HepG2 (cell line): Measurements from ENCODE around the gene OSBPL2. TPM values are rescaled to one million over a fixed set of nuclear protein-coding genes. Genes with fewer than 3 reads are reported as not detected.

Experiments used
- ATAC-seq: fragments of 200-7000 bp; cut with Tn5 transposase; 3 replicates; pipeline ENCODE4 v1.9.1; 2020; ENCODE audit warnings: mild to moderate bottlenecking, moderate library complexity
- BruUV-seq: library from RNA; stranded (reverse); fragments of 400-500 nt; replicated peaks from 2 replicates; lab custom pipeline; 2021; lab: Mats Ljungman, UMichigan
- CTCF ChIA-PET: fragments of 300-600 bp; formaldehyde crosslinking; extraction: SDS; loops from one replicate; lab custom pipeline; 2021; ENCODE audit warnings: low total read pairs, inconsistent platforms, low intra/inter-chr PET ratio; lab: Yijun Ruan, JAX
- POLR2A ChIA-PET: fragments of 350-600 bp; sonication (Branson Sonifier 250); formaldehyde crosslinking; loops from one replicate; lab custom pipeline; 2020; ENCODE audit warnings: antibody characterized with exemption, inconsistent platforms; lab: Yijun Ruan, JAX
- DNase-seq: peaks from one replicate; pipeline ENCODE4 v3.0.0-alpha.2; 2015; ENCODE audit warnings: low spot score
- FAIRE-seq: peaks from 3 replicates; lab custom pipeline; 2011; peaks lifted over from hg19 to GRCh38; lab: Jason Lieb, UNC
- H2AFZ ChIP-seq: one replicate; pipeline ENCODE4 v1.6.1; 2011; ENCODE audit warnings: low read length, inconsistent platforms
- H3K27ac ChIP-seq: fragments of 300-600 bp; 3 replicates; pipeline ENCODE4 v1.8.0; 2011; ENCODE audit warnings: mixed run types, mild to moderate bottlenecking, mixed read lengths, low read length, inconsistent platforms; ENCODE audit not compliant: insufficient read depth; ENCODE audit errors: extremely low read length
- H3K27me3 ChIP-seq, 2 experiments: fragments of 200-600 bp in 1 of 2; 2 replicates in 1 of 2; 3 replicates in 1 of 2; pipeline versions ENCODE4 v1.6.0 to v1.8.0; 2011; ENCODE audit warnings: low read length in 2 of 2, mild to moderate bottlenecking in 2 of 2, moderate library complexity in 2 of 2, inconsistent platforms in 1 of 2; ENCODE audit not compliant: insufficient read depth in 2 of 2, control insufficient read depth in 1 of 2
- H3K36me3 ChIP-seq, 2 experiments: fragments of 200-600 bp in 1 of 2; replicated peaks in 1 of 2; 2 replicates in 1 of 2; 3 replicates in 1 of 2; pipeline versions ENCODE4 v1.5.1 to v1.8.0; 2011; ENCODE audit warnings: low read length in 2 of 2, inconsistent platforms in 1 of 2; ENCODE audit not compliant: insufficient read depth in 2 of 2, control insufficient read depth in 1 of 2
- H3K4me1 ChIP-seq: 2 replicates; pipeline ENCODE4 v1.5.1; 2012; ENCODE audit warnings: low read length, inconsistent platforms; ENCODE audit not compliant: insufficient read depth
- H3K4me2 ChIP-seq: 2 replicates; pipeline ENCODE4 v1.6.0; 2011; ENCODE audit warnings: low read depth, low read length, inconsistent platforms
- H3K4me3 ChIP-seq, 3 experiments: fragments of 200-600 bp in 1 of 3; sonication (generic), shearing (Covaris generic) in 1 of 3; replicated peaks in 1 of 3; 2 replicates each; pipeline ENCODE4 v1.5.1; 2011 to 2016; ENCODE audit warnings: low read length in 3 of 3, inconsistent platforms in 2 of 3, low read depth in 2 of 3, mild to moderate bottlenecking in 2 of 3, control low read depth in 1 of 3, mixed read lengths in 1 of 3; ENCODE audit not compliant: insufficient read depth in 1 of 3
- H3K79me2 ChIP-seq: one replicate; pipeline ENCODE4 v1.6.1; 2011; ENCODE audit warnings: low read length, inconsistent platforms; ENCODE audit not compliant: insufficient read depth
- H3K9ac ChIP-seq: 2 replicates; pipeline ENCODE4 v1.6.0; 2011; ENCODE audit warnings: mild to moderate bottlenecking, low read depth, low read length, inconsistent platforms; ENCODE audit not compliant: insufficient read depth
- H3K9me3 ChIP-seq: 2 replicates; pipeline ENCODE4 v1.5.1; 2012; ENCODE audit warnings: mild to moderate bottlenecking, low read length
- H4K20me1 ChIP-seq: 2 replicates; pipeline ENCODE4 v1.6.0; 2011; ENCODE audit warnings: inconsistent platforms, mild to moderate bottlenecking, low read length, moderate library complexity; ENCODE audit not compliant: insufficient read depth
- HMG20B ChIP-seq: conservative IDR thresholded peaks from 2 replicates; pipeline ENCODE4 v1.6.1; 2016; ENCODE audit warnings: missing genetic modification reagents, missing compliant biosample characterization
- HNRNPUL1 ChIP-seq: fragments of 200-400 bp; formaldehyde crosslinking; IDR thresholded peaks from 2 replicates; pipeline ENCODE4 v1.6.1; 2017; ENCODE audit warnings: low read depth, mild to moderate bottlenecking, low read length, moderate library complexity
- MTF1 ChIP-seq: sonication (generic); formaldehyde crosslinking; IDR thresholded peaks from 2 replicates; pipeline ENCODE4 v1.5.0; 2020; ENCODE audit warnings: missing genetic modification reagents
- PAX8 ChIP-seq: sonication (generic); formaldehyde crosslinking; IDR thresholded peaks from 2 replicates; pipeline ENCODE4 v1.8.0; 2022; ENCODE audit warnings: mild to moderate bottlenecking, missing genetic modification reagents, borderline replicate concordance
- POLR2G ChIP-seq: fragments of 200-400 bp; formaldehyde crosslinking; IDR thresholded peaks from 2 replicates; pipeline ENCODE4 v1.6.1; 2018; ENCODE audit warnings: mild to moderate bottlenecking, low read depth, low read length, moderate library complexity
- ZFP82 ChIP-seq: sonication (generic); formaldehyde crosslinking; IDR thresholded peaks from 2 replicates; pipeline ENCODE4 v1.5.1; 2020; ENCODE audit warnings: mild to moderate bottlenecking, missing genetic modification reagents, borderline replicate concordance
- ZNF33A ChIP-seq: sonication (generic); formaldehyde crosslinking; IDR thresholded peaks from 2 replicates; pipeline ENCODE4 v1.5.1; 2020; ENCODE audit warnings: missing genetic modification reagents, mild to moderate bottlenecking, moderate library complexity, borderline replicate concordance
- ZNF567 ChIP-seq: sonication (generic); formaldehyde crosslinking; IDR thresholded peaks from 2 replicates; pipeline ENCODE4 v1.8.1; 2023; ENCODE audit warnings: mild to moderate bottlenecking, missing genetic modification reagents, borderline replicate concordance
- ZNF569 ChIP-seq: sonication (generic); formaldehyde crosslinking; IDR thresholded peaks from 2 replicates; pipeline ENCODE4 v1.5.0; 2020; ENCODE audit warnings: mild to moderate bottlenecking, missing genetic modification reagents, moderate library complexity, borderline replicate concordance
- WGBS: methylation state at CpG from one replicate; pipeline ENCODE4 v1.1.6; 2017; ENCODE audit warnings: low lambda C conversion rate; 5-methylcytosine and 5-hydroxymethylcytosine counted together
- in situ Hi-C: cut with HindIII; loops from 2 replicates; pipeline ENCODE4 v1.10.0; 2017; ENCODE audit warnings: low pct_unique_long_range_greater_than_20kb; ENCODE audit not compliant: extremely low pct_ligation_motif_present
- intact Hi-C: fragments of 100-400 bp; cut with micrococcal nuclease; formaldehyde crosslinking; loops from one replicate; pipeline ENCODE4 v1.10.0; 2022; ENCODE audit not compliant: unreplicated experiment
- polyA plus RNA-seq, 8 experiments: library from polyadenylated mRNA; depleted of rRNA in 3 of 8; stranded (reverse) in 7 of 8; unstranded in 1 of 8; fragments of >200 nt; fragmentation: Illumina TruSeq in 4 of 8; extraction: Trizol in 4 of 8; gene quantifications; 2 replicates each; pipeline versions ENCODE4 v1.2.1 to v1.2.3, GENCODE V29; 2011 to 2016; ENCODE audit warnings: low read depth in 4 of 8, missing spikeins in 1 of 8, mixed read lengths in 1 of 8; ENCODE audit not compliant: insufficient read depth in 1 of 8
- total RNA-seq, 5 experiments: library from RNA; depleted of rRNA; stranded (reverse); fragments of >200 nt; fragmentation: Illumina TruSeq; extraction: Trizol; gene quantifications; 2 replicates each; pipeline ENCODE4 v1.2.3, GENCODE V29; 2016; ENCODE audit warnings: low read depth in 1 of 5
- TF ChIP-seq, protein P1 (sequence below): sonication (generic); formaldehyde crosslinking; IDR thresholded peaks from 2 replicates; pipeline ENCODE4 v1.4.0; 2020; ENCODE audit warnings: mild to moderate bottlenecking, missing genetic modification reagents
- TF ChIP-seq, protein P2 (sequence below): sonication (generic); formaldehyde crosslinking; IDR thresholded peaks from 2 replicates; pipeline ENCODE4 v1.8.0; 2022; ENCODE audit warnings: mild to moderate bottlenecking, missing genetic modification reagents, borderline replicate concordance
- TF ChIP-seq, protein P3 (sequence below): sonication (generic); formaldehyde crosslinking; IDR thresholded peaks from 2 replicates; pipeline ENCODE4 v1.9.0; 2022; ENCODE audit warnings: missing genetic modification reagents, mild to moderate bottlenecking, borderline replicate concordance
- TF ChIP-seq, protein P4 (sequence below): sonication (generic); formaldehyde crosslinking; IDR thresholded peaks from 2 replicates; pipeline ENCODE4 v1.5.0; 2020; ENCODE audit warnings: missing genetic modification reagents
- TF ChIP-seq, protein P5 (sequence below): sonication (generic); formaldehyde crosslinking; IDR thresholded peaks from 2 replicates; pipeline ENCODE4 v1.4.0; 2020; ENCODE audit warnings: missing genetic modification reagents, borderline replicate concordance

The OSBPL2 gene
- total and polyA plus RNA-seq, 2 of the 13 experiments (the other 11 are each of a cell fraction or from before 2014, with no cell fraction given) = 18.5 to 37.4 TPM

DNA sequence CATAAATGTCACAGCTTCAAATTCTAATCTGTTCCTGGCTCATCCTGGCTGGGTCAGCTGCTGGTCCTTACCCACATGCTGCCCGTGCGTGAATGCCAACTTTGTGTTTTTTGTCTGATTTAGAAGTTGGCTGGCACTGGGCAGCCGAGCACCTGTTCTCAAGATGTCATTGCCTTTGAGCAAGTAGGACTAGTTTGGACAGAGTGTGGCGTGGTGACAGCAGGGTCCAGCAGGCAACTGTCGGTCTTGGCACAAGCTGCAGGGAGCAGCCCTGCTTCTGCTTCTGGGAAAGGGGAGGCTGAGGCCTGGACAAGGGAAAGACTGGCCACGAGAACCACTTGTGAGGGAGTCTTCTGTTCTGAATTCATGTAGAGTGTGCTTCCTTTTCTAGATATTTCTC lies 38.1 kb downstream of the OSBPL2 start:
- H4K20me1 ChIP-seq = no peaks in the 10 kb centered on the region; the same call in 1 of the 2 replicates

More for the DNA sequence above, 38.1 kb downstream of the OSBPL2 start:
- Histone ChIP-seq H3K4me1 (no peaks in the 10 kb centered on the region), H3K36me3 (peaks cover 61 to 83% of the 10 kb centered on the region in 2 experiments), H3K4me2 (no peak overlapping the region), H3K27me3 (no peaks in the 10 kb centered on the region), H3K27ac (no peak overlapping the region), H3K4me3 (no peak overlapping the region), H3K79me2 (no peaks in the 10 kb centered on the region), H3K9me3 (no peaks in the 10 kb centered on the region), H3K9ac (no peak overlapping the region), H2AFZ (no peak overlapping the region)
- ATAC-seq (no peak), DNase-seq (no peak), FAIRE-seq (no peak)
- WGBS = 94% methylated on average over 6 of the region's 6 CpGs
- no peak for TF ChIP-seq ZFP82 (CRISPR knock-in tag)
- TF ChIP-seq POLR2G = no peak
- TF ChIP-seq, protein P1, sequence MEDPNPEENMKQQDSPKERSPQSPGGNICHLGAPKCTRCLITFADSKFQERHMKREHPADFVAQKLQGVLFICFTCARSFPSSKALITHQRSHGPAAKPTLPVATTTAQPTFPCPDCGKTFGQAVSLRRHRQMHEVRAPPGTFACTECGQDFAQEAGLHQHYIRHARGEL = no peak
- no peak for TF ChIP-seq PAX8
- no peak for TF ChIP-seq MTF1 (CRISPR knock-in tag)
- TF ChIP-seq ZNF33A (CRISPR knock-in tag) = no peak
- TF ChIP-seq, protein P2, sequence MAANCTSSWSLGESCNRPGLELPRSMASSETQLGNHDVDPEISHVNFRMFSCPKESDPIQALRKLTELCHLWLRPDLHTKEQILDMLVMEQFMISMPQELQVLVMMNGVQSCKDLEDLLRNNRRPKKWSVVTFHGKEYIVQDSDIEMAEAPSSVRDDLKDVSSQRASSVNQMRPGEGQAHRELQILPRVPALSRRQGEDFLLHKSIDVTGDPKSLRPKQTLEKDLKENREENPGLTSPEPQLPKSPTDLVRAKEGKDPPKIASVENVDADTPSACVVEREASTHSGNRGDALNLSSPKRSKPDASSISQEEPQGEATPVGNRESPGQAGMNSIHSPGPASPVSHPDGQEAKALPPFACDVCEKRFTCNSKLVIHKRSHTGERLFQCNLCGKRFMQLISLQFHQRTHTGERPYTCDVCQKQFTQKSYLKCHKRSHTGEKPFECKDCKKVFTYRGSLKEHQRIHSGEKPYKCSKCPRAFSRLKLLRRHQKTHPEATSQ (CRISPR knock-in tag) = no peak
- TF ChIP-seq, protein P3, sequence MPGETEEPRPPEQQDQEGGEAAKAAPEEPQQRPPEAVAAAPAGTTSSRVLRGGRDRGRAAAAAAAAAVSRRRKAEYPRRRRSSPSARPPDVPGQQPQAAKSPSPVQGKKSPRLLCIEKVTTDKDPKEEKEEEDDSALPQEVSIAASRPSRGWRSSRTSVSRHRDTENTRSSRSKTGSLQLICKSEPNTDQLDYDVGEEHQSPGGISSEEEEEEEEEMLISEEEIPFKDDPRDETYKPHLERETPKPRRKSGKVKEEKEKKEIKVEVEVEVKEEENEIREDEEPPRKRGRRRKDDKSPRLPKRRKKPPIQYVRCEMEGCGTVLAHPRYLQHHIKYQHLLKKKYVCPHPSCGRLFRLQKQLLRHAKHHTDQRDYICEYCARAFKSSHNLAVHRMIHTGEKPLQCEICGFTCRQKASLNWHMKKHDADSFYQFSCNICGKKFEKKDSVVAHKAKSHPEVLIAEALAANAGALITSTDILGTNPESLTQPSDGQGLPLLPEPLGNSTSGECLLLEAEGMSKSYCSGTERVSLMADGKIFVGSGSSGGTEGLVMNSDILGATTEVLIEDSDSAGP (CRISPR knock-in tag) = no peak
- TF ChIP-seq, protein P4, sequence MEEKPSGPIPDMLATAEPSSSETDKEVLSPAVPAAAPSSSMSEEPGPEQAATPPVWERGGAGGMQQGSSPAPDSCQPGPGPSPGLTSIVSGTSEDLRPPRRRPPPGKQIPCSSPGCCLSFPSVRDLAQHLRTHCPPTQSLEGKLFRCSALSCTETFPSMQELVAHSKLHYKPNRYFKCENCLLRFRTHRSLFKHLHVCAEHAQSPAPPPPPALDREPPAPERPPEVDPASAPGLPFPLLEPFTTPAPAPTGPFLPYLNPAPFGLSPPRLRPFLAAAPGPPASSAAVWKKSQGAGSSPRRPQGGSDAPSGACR = no peak
- TF ChIP-seq HNRNPUL1 = no peak
- TF ChIP-seq ZNF569 (CRISPR knock-in tag) = no peak
- no peak for TF ChIP-seq ZNF567 (CRISPR knock-in tag)
- TF ChIP-seq HMG20B = no peak
- TF ChIP-seq, protein P5, sequence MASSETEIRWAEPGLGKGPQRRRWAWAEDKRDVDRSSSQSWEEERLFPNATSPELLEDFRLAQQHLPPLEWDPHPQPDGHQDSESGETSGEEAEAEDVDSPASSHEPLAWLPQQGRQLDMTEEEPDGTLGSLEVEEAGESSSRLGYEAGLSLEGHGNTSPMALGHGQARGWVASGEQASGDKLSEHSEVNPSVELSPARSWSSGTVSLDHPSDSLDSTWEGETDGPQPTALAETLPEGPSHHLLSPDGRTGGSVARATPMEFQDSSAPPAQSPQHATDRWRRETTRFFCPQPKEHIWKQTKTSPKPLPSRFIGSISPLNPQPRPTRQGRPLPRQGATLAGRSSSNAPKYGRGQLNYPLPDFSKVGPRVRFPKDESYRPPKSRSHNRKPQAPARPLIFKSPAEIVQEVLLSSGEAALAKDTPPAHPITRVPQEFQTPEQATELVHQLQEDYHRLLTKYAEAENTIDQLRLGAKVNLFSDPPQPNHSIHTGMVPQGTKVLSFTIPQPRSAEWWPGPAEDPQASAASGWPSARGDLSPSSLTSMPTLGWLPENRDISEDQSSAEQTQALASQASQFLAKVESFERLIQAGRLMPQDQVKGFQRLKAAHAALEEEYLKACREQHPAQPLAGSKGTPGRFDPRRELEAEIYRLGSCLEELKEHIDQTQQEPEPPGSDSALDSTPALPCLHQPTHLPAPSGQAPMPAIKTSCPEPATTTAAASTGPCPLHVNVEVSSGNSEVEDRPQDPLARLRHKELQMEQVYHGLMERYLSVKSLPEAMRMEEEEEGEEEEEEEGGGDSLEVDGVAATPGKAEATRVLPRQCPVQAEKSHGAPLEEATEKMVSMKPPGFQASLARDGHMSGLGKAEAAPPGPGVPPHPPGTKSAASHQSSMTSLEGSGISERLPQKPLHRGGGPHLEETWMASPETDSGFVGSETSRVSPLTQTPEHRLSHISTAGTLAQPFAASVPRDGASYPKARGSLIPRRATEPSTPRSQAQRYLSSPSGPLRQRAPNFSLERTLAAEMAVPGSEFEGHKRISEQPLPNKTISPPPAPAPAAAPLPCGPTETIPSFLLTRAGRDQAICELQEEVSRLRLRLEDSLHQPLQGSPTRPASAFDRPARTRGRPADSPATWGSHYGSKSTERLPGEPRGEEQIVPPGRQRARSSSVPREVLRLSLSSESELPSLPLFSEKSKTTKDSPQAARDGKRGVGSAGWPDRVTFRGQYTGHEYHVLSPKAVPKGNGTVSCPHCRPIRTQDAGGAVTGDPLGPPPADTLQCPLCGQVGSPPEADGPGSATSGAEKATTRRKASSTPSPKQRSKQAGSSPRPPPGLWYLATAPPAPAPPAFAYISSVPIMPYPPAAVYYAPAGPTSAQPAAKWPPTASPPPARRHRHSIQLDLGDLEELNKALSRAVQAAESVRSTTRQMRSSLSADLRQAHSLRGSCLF (CRISPR knock-in tag) = no peak
- CTCF ChIA-PET = no interaction called here
- intact Hi-C loops (no loop called here), in situ Hi-C loops (no loop called here)
- POLR2A ChIA-PET = no interaction called here
- no TSS peak for BruUV-seq
